ENCODE measurements around the gene GPC5.

The GPC5 gene

DNA sequence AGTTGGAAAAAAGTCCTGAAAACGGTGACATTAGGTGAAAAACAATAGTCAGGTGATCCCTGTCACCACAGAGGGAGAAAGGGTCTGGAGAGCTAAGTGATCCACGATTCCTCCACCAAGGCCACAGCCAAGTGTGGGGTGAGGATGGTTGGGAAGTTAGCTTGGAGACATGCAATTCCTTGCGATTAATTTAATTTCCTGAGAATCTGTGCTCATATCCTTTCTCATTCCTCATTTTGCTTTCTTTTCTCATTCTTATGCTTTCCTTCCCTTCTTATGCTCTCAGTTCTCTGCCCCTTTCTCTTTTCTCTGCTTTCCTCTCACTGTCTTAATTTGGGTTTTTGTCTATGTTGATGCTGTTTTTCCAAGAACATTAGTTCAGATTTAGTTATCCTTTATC lies 68.8 kb downstream of the GPC5 start:
- Mint-ChIP-seq H3K4me3 (no peak overlapping the region), H3K36me3 (no peaks in the 10 kb centered on the region), H3K9me3 (no peaks in the 10 kb centered on the region), H3K27ac (no peak overlapping the region), H3K27me3 (no peaks in the 10 kb centered on the region), H3K4me1 (no peaks in the 10 kb centered on the region)
- no peak for ATAC-seq

DNA sequence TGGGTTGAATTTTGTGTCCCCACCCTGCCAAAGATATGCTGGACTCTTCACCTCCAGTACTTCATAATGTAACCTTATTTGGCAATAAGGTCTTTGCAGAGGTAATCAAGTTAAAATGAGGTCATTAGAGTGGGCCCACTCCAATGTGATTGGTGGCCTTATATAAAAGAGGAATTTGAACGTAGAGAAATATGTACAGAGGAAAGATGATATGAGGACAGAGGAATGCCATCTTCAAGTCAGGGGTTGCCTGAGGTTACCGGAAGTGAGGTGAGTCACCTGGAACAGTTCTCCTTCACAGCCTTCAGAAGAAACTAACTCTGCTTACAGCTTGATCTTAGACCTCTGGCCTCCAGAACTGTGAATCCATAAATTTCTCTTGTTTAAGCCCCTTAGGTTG lies 69.9 kb downstream of the GPC5 start:
- no peaks in the 10 kb centered on the region for H3K9me3 Mint-ChIP-seq
- ATAC-seq, result no peak
- no peak overlapping the region for H3K4me3 Mint-ChIP-seq
- no peaks in the 10 kb centered on the region for H3K27me3 Mint-ChIP-seq
- H3K4me1 Mint-ChIP-seq, result no peaks in the 10 kb centered on the region
- no peak overlapping the region for H3K27ac Mint-ChIP-seq
- H3K36me3 Mint-ChIP-seq, result no peaks in the 10 kb centered on the region

DNA sequence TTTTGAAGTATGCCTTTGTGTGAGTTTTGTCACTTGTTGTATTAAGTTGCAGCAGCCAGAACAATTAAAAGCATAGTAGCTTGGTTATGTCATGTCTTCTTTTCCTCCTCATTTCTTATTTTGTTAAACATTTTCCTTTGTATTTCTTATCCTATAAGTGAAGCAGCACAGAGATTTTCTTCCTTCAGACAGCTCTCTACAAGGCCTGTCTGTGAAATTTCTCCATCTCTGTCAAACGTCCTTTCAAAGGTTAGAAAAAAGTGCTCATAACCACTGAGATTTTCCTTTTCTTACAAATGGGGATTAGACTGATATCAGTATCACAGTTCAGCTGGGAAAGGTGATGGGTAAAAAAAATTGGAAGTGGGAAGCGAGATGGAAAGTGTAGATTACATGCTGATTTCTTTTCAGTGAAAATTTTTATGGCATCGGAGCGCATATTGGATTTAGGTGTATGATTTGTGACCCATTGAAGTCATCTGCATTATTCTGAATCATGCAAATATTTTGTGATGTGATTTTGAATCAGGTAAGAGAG lies 71.7 kb downstream of the GPC5 start:
- Mint-ChIP-seq H3K9me3 (no peaks in the 10 kb centered on the region), H3K4me1 (no peaks in the 10 kb centered on the region), H3K36me3 (no peaks in the 10 kb centered on the region), H3K27me3 (no peaks in the 10 kb centered on the region), H3K4me3 (no peak overlapping the region), H3K27ac (no peak overlapping the region)
- ATAC-seq, result no peak

DNA sequence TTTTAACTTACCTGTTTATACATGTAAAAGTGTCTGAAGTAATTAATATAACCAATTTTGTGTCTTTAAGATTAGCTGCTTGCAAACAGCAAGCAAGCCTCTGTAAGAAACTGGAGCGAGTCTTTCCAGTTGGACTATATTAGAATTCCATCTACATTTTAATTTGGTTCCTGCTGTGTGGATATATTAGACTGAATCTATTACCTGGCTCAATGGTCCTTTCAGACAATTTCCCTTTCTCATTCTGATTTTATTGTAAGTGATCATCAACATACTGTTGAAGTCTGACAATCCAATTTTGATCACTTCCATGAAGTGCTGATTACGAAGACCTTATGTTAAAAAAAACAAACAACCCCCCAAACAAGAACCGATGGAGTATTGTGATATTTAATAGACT lies 72.3 kb downstream of the GPC5 start:
- no peak for ATAC-seq
- H3K4me3 Mint-ChIP-seq, result no peak overlapping the region
- H3K27ac Mint-ChIP-seq, result no peak overlapping the region
- H3K27me3 Mint-ChIP-seq, result no peaks in the 10 kb centered on the region
- no peaks in the 10 kb centered on the region for H3K9me3 Mint-ChIP-seq
- no peaks in the 10 kb centered on the region for H3K4me1 Mint-ChIP-seq
- H3K36me3 Mint-ChIP-seq, result no peaks in the 10 kb centered on the region

DNA sequence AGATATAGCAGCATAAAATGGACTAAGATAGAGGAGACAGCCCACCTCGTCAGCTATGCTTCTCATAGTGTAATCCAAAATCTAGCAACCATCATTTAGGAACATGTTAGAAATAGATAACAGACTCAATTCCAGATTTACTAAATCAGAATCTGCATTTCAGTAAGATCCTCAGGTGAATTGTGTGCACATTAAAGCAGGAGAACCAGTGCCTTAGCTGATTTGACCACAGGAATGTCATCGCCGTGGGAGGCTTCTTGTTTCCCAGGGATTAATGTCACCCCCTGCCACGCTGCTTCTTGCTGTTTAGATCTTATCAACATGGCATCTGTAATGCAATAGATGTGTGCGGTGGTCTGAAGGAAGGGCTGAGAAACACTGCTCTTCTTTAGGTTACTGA lies 84.0 kb downstream of the GPC5 start:
- H3K4me1 Mint-ChIP-seq, result no peaks in the 10 kb centered on the region

DNA sequence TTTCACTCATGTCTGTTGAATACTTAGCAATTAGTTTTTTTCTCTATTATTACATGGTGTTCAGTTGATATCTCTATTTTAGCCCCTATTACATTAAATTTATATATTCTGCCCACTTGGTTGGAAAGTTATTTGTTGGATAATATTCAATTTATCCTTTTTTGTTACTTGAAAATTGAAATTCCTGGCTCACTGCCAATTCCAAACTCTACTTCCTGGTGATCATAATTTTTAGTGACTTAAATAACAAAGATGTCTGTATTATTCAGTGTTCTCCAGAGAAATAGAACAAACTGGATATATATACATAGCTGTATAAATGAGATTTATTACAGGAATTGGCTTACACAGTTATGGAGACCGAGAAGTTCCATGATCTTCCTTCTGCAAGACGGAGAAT lies 93.6 kb downstream of the GPC5 start:
- Mint-ChIP-seq H3K36me3 (no peaks in the 10 kb centered on the region), H3K9me3 (no peaks in the 10 kb centered on the region), H3K27me3 (no peaks in the 10 kb centered on the region), H3K4me1 (no peaks in the 10 kb centered on the region), H3K27ac (no peak overlapping the region), H3K4me3 (no peak overlapping the region)
- ATAC-seq, result no peak

More for the DNA sequence above, 84.0 kb downstream of the GPC5 start:
- H3K27me3 Mint-ChIP-seq, result no peaks in the 10 kb centered on the region
- H3K36me3 Mint-ChIP-seq, result no peaks in the 10 kb centered on the region
- ATAC-seq, result no peak
- no peaks in the 10 kb centered on the region for H3K9me3 Mint-ChIP-seq
- no peak overlapping the region for H3K4me3 Mint-ChIP-seq
- H3K27ac Mint-ChIP-seq, result no peak overlapping the region

DNA sequence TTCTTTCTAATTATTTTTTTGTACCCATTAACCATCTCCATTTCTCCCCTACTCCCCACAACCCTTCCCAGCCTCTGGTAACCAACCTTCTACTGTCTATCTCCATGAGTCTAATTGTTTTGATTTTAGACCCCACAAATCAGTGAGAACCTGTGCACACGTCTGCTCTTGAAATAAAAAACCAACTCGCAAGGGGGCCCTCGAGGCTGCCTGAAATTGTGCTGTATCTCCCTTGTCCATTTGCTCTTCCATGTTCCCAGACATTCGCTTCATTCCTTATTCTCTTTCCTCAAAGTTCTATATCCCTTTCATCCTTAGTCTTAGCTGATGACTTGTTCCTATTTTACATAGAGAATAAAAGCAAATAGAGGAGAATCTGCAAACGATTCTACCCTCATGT lies 95.0 kb downstream of the GPC5 start:
- peaks cover 3% of the 10 kb centered on the region for H3K9me3 Mint-ChIP-seq
- H3K36me3 Mint-ChIP-seq, result no peaks in the 10 kb centered on the region
- no peak overlapping the region for H3K4me3 Mint-ChIP-seq
- ATAC-seq, result no peak
- H3K4me1 Mint-ChIP-seq, result no peaks in the 10 kb centered on the region
- no peaks in the 10 kb centered on the region for H3K27me3 Mint-ChIP-seq
- H3K27ac Mint-ChIP-seq, result no peak overlapping the region

DNA sequence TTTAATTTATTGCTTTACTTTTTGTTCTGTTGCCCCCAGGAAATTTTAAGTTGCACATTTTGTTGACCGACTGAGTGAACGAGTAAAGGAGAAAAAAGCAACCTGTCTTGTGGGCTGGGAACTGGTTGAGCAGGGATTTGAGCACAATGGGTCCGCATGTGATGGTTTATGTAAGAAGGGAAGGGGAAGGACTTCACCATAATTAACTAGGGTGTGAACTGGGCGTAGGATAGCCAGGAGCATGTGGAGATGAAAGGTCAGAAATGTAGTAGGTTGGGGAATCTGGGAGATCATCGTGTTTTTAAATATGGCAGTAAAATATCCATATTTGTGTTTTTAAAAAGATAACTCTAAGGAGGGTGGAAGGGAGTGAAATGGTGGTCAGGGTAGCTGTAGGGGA lies 99.9 kb downstream of the GPC5 start:
- no peak overlapping the region for H3K4me3 Mint-ChIP-seq
- H3K9me3 Mint-ChIP-seq, result peaks cover 7% of the 10 kb centered on the region
- no peak overlapping the region for H3K27ac Mint-ChIP-seq
- H3K4me1 Mint-ChIP-seq, result no peaks in the 10 kb centered on the region
- H3K36me3 Mint-ChIP-seq, result no peaks in the 10 kb centered on the region
- ATAC-seq, result no peak
- H3K27me3 Mint-ChIP-seq, result no peaks in the 10 kb centered on the region

DNA sequence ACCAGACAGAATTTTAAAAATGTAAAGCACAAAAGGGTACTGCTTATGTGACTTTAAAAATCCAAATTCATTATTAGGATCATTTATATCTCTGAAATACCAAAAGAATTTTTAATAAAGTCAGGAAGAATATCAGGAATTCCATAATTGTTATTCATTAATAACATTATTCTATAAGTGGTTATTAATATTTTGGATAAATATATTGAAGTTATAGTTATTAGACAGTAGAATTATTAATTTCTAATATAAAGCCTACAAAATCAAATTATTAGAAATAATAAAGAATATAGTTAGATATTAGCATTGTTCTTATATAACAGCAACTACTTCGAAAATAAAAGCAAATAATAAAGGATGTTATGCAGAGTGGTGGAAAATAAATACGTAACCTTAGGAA lies 105.8 kb downstream of the GPC5 start:
- peaks cover 10% of the 10 kb centered on the region for H3K9me3 Mint-ChIP-seq
- no peaks in the 10 kb centered on the region for H3K4me1 Mint-ChIP-seq
- no peaks in the 10 kb centered on the region for H3K36me3 Mint-ChIP-seq
- no peak overlapping the region for H3K27ac Mint-ChIP-seq
- no peaks in the 10 kb centered on the region for H3K27me3 Mint-ChIP-seq
- no peak for ATAC-seq
- no peak overlapping the region for H3K4me3 Mint-ChIP-seq

DNA sequence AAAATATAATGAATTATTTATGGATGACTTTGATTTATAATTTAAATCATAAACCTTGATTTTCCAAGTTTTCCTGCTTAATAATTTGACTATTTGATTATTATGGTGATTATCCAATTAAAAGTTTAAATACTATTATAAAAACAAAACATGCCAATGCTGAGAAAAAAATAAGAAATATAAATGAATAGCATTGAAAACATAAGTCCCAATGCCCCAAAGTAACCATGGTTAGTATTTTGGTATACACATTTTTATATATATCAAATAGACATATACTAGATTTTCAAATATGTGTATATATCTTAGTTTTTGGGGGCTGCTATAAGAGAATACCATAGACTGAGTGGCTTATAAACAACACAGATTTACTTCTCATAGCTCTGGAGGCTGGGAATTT lies 108.3 kb downstream of the GPC5 start:
- H3K4me1 Mint-ChIP-seq, result no peaks in the 10 kb centered on the region
- H3K36me3 Mint-ChIP-seq, result no peaks in the 10 kb centered on the region
- H3K27ac Mint-ChIP-seq, result no peak overlapping the region
- peaks cover 5% of the 10 kb centered on the region for H3K9me3 Mint-ChIP-seq
- no peaks in the 10 kb centered on the region for H3K27me3 Mint-ChIP-seq
- H3K4me3 Mint-ChIP-seq, result no peak overlapping the region
- ATAC-seq, result no peak

DNA sequence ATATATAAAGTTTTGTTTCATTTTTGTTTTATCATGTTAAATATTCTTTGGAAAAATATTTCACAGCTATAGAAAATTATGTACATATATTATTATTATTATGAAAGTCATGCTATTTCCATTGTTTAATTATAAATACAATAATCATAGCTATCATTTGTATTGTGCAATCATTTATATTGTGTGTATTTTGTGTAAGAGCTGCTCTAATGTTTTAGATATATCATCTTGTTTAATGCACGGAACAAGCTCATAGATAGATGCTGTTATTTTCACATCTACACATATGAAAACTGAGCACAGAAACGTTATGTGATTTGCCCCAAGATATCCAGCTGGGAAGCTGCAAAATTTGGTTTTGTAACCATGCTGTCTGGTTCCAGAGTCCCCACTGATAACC lies 111.6 kb downstream of the GPC5 start:
- Mint-ChIP-seq H3K27me3 (no peaks in the 10 kb centered on the region), H3K9me3 (peaks cover 5% of the 10 kb centered on the region), H3K4me3 (no peak overlapping the region), H3K27ac (no peak overlapping the region), H3K4me1 (no peaks in the 10 kb centered on the region), H3K36me3 (no peaks in the 10 kb centered on the region)
- no peak for ATAC-seq

DNA sequence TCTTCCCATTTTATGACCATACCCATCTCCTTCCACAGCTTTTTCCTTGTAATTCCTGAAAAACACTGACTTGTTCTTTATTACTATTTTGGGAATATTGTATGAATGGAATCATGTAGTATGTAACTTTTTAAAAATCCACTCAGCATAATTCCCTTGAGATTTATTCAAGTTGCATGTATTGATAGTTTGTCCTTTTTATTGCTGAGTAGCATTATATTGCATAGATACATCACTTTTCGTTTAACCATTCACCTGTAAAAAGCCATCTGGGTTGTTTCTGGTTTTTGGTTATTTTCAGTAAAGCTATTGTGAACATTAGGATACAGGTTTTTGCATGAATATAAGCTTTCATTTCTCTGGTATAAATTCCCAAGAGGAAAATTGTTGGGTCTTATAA lies 115.4 kb downstream of the GPC5 start:
- Mint-ChIP-seq H3K36me3 (no peaks in the 10 kb centered on the region), H3K4me3 (no peak overlapping the region), H3K9me3 (peaks cover 5% of the 10 kb centered on the region), H3K27ac (no peak overlapping the region), H3K4me1 (no peaks in the 10 kb centered on the region), H3K27me3 (no peaks in the 10 kb centered on the region)
- no peak for ATAC-seq

DNA sequence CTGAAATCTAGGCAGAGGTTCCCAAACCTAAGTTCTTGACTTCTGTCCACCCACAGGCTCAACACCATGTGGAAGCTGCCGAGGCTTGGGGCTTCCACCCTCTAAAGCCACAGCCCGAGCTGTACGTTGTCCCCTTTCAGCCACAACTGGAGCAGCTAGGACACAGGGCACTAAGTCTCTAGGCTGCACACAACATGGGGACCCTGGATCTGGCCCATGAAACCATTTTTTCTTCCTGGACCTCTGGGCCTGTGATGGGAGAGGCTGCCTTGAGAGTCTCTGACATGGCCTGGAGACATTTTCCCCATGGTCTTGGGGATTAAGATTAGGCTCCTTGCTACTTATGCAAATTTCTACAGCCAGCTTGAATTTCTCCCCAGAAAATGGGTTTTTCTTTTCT lies 118.4 kb downstream of the GPC5 start:
- peaks cover 8% of the 10 kb centered on the region for H3K9me3 Mint-ChIP-seq
- no peak overlapping the region for H3K27ac Mint-ChIP-seq
- no peaks in the 10 kb centered on the region for H3K4me1 Mint-ChIP-seq
- no peaks in the 10 kb centered on the region for H3K27me3 Mint-ChIP-seq
- no peak overlapping the region for H3K4me3 Mint-ChIP-seq
- no peak for ATAC-seq
- no peaks in the 10 kb centered on the region for H3K36me3 Mint-ChIP-seq

DNA sequence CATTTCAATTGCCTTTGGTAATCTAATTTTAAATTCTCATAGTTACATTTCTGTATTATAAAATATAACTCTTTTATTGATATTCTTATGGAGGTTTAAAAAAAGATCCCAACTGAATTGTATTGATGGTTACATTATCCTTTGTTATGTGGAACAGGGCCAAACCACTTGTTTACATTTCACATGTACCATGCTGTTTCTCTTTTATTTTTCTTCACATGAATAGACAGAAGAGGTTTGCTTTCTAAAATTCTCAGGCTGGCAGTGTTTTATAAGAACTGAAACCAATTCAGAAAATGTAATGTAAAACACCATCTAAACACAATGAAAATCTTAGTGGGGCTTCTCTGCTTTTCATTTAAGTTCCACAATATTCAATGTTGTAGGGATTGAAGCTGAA lies 122.5 kb downstream of the GPC5 start:
- ATAC-seq, result no peak
- no peak overlapping the region for H3K4me3 Mint-ChIP-seq
- no peak overlapping the region for H3K27ac Mint-ChIP-seq
- no peaks in the 10 kb centered on the region for H3K27me3 Mint-ChIP-seq
- H3K9me3 Mint-ChIP-seq, result peaks cover 8% of the 10 kb centered on the region
- no peaks in the 10 kb centered on the region for H3K36me3 Mint-ChIP-seq
- no peaks in the 10 kb centered on the region for H3K4me1 Mint-ChIP-seq

DNA sequence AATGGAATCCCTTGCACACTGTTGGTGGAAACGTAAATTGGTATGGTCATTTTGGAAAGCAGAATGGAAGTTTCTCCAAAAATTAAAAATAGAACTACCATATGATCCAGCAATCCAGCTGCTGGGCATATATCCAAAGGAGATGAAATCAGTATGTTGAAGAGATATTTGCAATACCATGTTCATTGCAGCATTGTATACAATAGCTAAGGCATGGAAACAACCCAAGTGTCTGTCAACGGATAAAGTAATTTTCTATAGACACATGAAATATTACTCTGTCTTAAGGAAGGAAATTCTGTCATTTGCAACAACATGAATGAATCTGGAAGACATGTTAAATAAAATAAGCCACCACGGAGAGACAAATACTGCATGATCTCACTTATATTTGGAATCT lies 124.7 kb downstream of the GPC5 start:
- no peak overlapping the region for H3K4me3 Mint-ChIP-seq
- H3K9me3 Mint-ChIP-seq, result peaks cover 11% of the 10 kb centered on the region
- H3K4me1 Mint-ChIP-seq, result no peaks in the 10 kb centered on the region
- H3K36me3 Mint-ChIP-seq, result no peaks in the 10 kb centered on the region
- no peak for ATAC-seq
- no peak overlapping the region for H3K27ac Mint-ChIP-seq
- H3K27me3 Mint-ChIP-seq, result no peaks in the 10 kb centered on the region

DNA sequence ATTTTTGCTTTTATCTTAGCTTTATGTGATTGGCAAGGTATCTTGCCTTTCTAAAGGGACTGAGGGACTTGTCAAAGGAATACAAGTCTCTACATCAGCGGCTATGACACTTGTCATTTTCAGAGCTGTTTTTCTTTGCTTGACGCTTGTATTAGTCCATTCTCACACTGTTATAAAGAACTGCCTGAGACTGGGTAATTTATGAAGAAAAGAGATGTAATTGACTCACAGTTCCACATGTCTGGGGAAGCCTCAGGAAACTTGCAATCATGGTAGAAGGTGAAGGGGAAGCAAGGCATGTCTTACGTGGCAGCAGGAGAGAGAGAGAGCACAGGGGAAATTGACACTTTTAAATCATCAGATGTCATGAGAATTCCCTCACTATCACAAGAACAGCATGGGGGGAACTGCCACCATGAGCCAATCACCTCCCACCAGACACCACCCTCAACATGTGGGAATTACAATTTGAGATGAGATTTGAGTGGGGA lies 128.2 kb downstream of the GPC5 start:
- Mint-ChIP-seq H3K4me1 (no peaks in the 10 kb centered on the region), H3K27me3 (no peaks in the 10 kb centered on the region), H3K36me3 (no peaks in the 10 kb centered on the region), H3K27ac (no peak overlapping the region), H3K9me3 (peaks cover 12% of the 10 kb centered on the region), H3K4me3 (no peak overlapping the region)
- no peak for ATAC-seq
